RWPE2 (cell line): ENCODE measurements around the gene APCDD1L.
A peak's percentile ranks its signal among the peaks of the same experiment; 100 is the strongest.

ENCODE experiments used
- ATAC-seq: fragments of 200-7000 bp; cut with Tn5 transposase; 3 replicates; pipeline ENCODE4 v1.9.1; 2021; ENCODE audit warnings: low read depth
- DNase-seq: peaks from one replicate; pipeline ENCODE4 v3.0.0-alpha.2; 2020; ENCODE audit warnings: low spot score
- H3K27ac ChIP-seq: fragments of 450-650 bp; 2 replicates; pipeline ENCODE4 v1.5.1; 2017; ENCODE audit warnings: mild to moderate bottlenecking; ENCODE audit not compliant: poor library complexity, severe bottlenecking
- H3K27me3 ChIP-seq: fragments of 250-450 bp; sonication (Bioruptor Pico); 2 replicates; pipeline ENCODE4 v1.5.1; 2021; ENCODE audit warnings: mild to moderate bottlenecking, moderate library complexity; ENCODE audit not compliant: insufficient read depth, poor library complexity, severe bottlenecking
- H3K36me3 ChIP-seq: fragments of 250-450 bp; sonication (Bioruptor Pico); 2 replicates; pipeline ENCODE4 v1.5.1; 2020; ENCODE audit warnings: low read depth, mild to moderate bottlenecking, moderate library complexity
- H3K4me1 ChIP-seq: fragments of 250-450 bp; sonication (Bioruptor Pico); 2 replicates; pipeline ENCODE4 v1.5.1; 2021; ENCODE audit warnings: mild to moderate bottlenecking, moderate library complexity; ENCODE audit not compliant: insufficient read depth, poor library complexity, severe bottlenecking
- H3K4me3 ChIP-seq: fragments of 250-450 bp; sonication (Bioruptor Pico); 2 replicates; pipeline ENCODE4 v1.5.1; 2021; ENCODE audit warnings: mild to moderate bottlenecking, moderate library complexity; ENCODE audit not compliant: severe bottlenecking
- H3K9me3 ChIP-seq: fragments of 250-450 bp; sonication (Bioruptor Pico); 2 replicates; pipeline ENCODE4 v1.5.1; 2021; ENCODE audit warnings: mild to moderate bottlenecking, moderate library complexity; ENCODE audit not compliant: severe bottlenecking
- CTCF ChIP-seq: fragments of 450-650 bp; IDR thresholded peaks from one replicate; pipeline ENCODE4 v1.5.1; 2017; ENCODE audit warnings: mild to moderate bottlenecking, moderate library complexity; ENCODE audit not compliant: poor library complexity, severe bottlenecking

APCDD1L gene

DNA sequence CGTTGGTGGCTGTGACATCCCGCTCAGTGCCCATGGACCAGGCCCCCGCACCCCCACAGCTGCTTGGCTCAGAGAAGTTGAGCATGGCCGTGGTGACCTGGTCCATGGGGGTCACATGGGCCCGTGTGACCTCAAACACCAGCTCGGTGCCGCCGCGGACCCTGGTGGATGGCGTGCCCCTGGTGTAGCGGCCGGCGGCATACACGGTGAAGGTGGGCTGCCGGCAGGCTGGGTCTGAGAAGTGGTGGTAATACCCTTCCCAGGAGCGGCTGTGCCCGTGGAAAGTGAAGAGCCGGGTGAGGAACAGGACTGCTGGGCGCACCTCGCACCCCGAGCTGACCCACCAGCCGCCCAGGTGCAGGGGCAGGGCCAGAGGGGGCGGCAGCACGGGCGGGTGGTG, 54.1 kb downstream of the APCDD1L start:
- no peaks in the 10 kb centered on the region for H3K27me3 ChIP-seq
- H3K9me3 ChIP-seq = no peaks in the 10 kb centered on the region
- no peak for TF ChIP-seq CTCF
- DNase-seq (peak; percentile 87), ATAC-seq (no peak)
- no peaks in the 10 kb centered on the region for H3K36me3 ChIP-seq
- H3K4me3 ChIP-seq = no peak overlapping the region
- H3K4me1 ChIP-seq = peaks cover 29% of the 10 kb centered on the region
- peak overlapping the region; percentile 93 for H3K27ac ChIP-seq

GRCh38 chr20:58459058-58459750, 56.0 kb downstream of the APCDD1L start:
- peaks cover 2% of the 10 kb centered on the region for H3K9me3 ChIP-seq
- peaks cover 32% of the 10 kb centered on the region for H3K4me1 ChIP-seq
- no peak for ATAC-seq
- TF ChIP-seq CTCF = no peak
- DNase-seq = peak; percentile 22
- H3K27me3 ChIP-seq = no peaks in the 10 kb centered on the region
- no peak overlapping the region for H3K4me3 ChIP-seq
- H3K36me3 ChIP-seq = 0 out of 2 replicates have a peak, but pooled peaks cover 3% of the 10 kb centered on the region
- peak overlapping the region; percentile 93 for H3K27ac ChIP-seq

DNA sequence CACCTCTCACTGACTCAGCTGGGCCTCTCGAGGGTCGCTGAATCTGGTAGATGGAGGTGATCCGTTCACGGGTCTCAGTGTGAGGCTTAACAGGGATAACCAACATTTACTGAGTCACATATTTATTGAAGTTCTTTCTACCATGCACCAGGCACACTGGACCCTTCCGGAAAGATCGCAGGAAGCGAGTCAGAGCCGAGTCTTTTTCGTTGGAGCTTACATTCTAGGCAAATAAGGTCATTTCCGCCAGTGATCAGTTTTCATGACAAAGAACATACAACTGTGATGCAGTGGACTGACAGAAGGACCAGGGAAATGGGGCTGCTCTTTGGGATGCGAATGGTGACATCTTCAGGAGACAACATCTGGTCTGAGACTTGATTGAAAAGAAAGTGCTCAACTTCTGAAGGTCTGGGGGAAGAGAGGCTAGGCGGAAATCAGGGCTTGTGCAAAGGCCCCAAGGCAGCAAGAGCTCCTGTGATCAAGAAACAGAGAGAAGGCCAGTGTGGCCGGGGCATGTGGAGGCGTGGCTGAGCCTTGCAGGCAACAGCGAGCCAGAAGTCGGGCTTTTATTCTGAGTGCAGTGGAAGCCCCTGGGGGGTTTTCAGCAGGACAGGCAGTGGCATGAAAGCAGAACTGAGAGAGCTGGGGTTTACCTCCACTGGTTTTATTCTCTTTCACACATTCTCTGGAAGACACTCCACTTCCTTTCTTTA, 56.7 kb downstream of the APCDD1L start:
- Histone ChIP-seq H3K36me3 (0 out of 2 replicates have a peak, but pooled peaks cover 3% of the 10 kb centered on the region), H3K4me3 (no peak overlapping the region), H3K9me3 (peaks cover 5% of the 10 kb centered on the region), H3K27me3 (no peaks in the 10 kb centered on the region), H3K27ac (peak overlapping the region; percentile 93), H3K4me1 (peaks cover 32% of the 10 kb centered on the region)
- ATAC-seq = no peak
- DNase-seq = peak; percentile 81
- TF ChIP-seq CTCF = no peak

DNA sequence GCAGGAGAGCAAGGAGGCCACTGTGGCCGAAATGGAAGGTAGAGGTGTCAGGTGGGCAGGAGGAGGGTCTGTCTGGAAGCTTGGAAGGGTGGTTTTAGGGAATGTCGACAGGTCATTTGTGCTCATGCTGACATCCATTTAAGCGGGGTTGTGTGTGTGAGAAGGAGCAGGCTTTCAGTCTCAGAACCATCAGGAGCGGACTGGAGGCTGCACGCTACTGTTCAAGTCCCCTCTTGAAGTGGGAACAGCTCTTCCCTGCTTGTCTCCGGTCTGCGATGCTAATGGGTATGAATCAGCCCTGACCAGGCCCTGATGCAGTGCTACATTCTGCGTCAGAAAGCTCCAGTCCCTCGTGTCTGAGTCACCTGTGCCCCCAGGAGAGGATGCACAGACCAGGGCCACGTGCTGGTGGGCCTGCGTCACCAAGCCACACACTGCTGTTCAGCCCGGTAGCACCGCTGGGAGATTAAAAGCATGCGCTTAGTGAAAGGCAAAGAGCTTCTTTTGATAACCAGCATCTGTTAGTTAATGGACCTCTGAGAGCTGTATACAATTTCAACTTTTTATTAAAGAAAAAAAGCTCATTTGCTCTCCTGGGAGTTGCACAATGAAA, 58.0 kb downstream of the APCDD1L start:
- no peak for TF ChIP-seq CTCF
- Histone ChIP-seq H3K27me3 (no peaks in the 10 kb centered on the region), H3K9me3 (peaks cover 5% of the 10 kb centered on the region), H3K36me3 (0 out of 2 replicates have a peak, but pooled peaks cover 4% of the 10 kb centered on the region), H3K27ac (peak overlapping the region; percentile 93), H3K4me1 (peaks cover 26% of the 10 kb centered on the region), H3K4me3 (no peak overlapping the region)
- DNase-seq = peak; percentile 91
- peak; percentile 17 for ATAC-seq
